ENCODE results near the gene NRP1.

DNA sequence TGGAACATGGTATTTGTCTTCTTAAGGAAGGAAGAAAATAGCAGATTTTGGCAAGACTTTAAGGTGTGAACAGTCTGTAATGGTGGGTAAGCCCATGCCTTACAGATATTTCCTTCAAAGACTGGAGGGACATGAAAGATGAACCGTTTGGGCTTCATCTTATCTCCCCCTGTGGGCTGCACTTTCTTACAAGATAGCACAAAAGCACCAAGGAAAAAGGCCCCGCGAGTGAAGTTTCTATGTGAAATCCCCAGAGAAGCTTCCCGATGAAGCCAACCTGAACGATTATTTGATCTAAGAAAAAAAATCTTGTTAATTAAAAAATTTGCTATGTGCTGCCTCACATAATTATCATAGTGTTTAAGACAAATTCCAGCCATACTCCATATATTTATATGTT lies 91.5 kb downstream of the NRP1 start:
- TF ChIP-seq, protein P1, sequence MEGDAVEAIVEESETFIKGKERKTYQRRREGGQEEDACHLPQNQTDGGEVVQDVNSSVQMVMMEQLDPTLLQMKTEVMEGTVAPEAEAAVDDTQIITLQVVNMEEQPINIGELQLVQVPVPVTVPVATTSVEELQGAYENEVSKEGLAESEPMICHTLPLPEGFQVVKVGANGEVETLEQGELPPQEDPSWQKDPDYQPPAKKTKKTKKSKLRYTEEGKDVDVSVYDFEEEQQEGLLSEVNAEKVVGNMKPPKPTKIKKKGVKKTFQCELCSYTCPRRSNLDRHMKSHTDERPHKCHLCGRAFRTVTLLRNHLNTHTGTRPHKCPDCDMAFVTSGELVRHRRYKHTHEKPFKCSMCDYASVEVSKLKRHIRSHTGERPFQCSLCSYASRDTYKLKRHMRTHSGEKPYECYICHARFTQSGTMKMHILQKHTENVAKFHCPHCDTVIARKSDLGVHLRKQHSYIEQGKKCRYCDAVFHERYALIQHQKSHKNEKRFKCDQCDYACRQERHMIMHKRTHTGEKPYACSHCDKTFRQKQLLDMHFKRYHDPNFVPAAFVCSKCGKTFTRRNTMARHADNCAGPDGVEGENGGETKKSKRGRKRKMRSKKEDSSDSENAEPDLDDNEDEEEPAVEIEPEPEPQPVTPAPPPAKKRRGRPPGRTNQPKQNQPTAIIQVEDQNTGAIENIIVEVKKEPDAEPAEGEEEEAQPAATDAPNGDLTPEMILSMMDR (IDR thresholded peaks at IDR 0.05) = no peak
- TF ChIP-seq EP300 (IDR thresholded peaks at IDR 0.05) = no peak
- no peak for TF ChIP-seq POLR2A (IDR thresholded peaks at IDR 0.05)
